Measurements from ENCODE around the gene DUSP19.

Gene DUSP19

DNA sequence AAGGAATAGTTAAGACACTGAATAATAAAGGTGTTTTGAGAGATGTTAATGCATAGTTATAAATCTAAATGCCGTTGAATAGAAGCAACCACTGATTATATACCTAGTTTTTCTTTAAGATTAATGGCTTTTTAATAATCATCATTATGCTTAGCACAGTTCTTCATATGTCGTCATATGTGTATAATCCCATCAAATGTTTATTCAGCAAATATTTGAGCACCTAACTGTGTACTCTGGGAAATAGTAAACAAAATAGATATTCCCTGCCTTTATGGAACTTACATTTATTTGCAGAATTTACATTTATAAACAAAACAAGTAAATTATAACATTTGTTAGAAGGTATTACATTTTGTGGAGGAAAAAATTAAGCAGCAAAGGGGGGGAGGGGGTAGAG lies 55.5 kb downstream of the DUSP19 start:
- no peaks in the 10 kb centered on the region for H4K20me1 ChIP-seq (ENCODE audit: control insufficient read depth, insufficient read depth, low read depth, low read length)
- no peaks in the 10 kb centered on the region for H3K9me3 ChIP-seq (ENCODE audit: control insufficient read depth, insufficient read depth, low read length)
- peaks cover 88% of the 10 kb centered on the region for H3K79me2 ChIP-seq (ENCODE audit: control insufficient read depth, low read length)
- H3F3A ChIP-seq (ENCODE audit: control insufficient read depth, insufficient read depth) = no peaks in the 10 kb centered on the region
- TF ChIP-seq, protein P1, sequence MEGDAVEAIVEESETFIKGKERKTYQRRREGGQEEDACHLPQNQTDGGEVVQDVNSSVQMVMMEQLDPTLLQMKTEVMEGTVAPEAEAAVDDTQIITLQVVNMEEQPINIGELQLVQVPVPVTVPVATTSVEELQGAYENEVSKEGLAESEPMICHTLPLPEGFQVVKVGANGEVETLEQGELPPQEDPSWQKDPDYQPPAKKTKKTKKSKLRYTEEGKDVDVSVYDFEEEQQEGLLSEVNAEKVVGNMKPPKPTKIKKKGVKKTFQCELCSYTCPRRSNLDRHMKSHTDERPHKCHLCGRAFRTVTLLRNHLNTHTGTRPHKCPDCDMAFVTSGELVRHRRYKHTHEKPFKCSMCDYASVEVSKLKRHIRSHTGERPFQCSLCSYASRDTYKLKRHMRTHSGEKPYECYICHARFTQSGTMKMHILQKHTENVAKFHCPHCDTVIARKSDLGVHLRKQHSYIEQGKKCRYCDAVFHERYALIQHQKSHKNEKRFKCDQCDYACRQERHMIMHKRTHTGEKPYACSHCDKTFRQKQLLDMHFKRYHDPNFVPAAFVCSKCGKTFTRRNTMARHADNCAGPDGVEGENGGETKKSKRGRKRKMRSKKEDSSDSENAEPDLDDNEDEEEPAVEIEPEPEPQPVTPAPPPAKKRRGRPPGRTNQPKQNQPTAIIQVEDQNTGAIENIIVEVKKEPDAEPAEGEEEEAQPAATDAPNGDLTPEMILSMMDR (IDR thresholded peaks at IDR 0.05; ENCODE audit: low read depth, low read length, poor library complexity, severe bottlenecking) = no peak
- TF ChIP-seq EZH2phosphoT487 (IDR thresholded peaks at IDR 0.05; ENCODE audit: borderline replicate concordance, low read length) = no peak
- no peaks in the 10 kb centered on the region for H3K9me2 ChIP-seq (replicated peaks; ENCODE audit: control insufficient read depth, low read length)
- no peak overlapping the region for H3K4me3 ChIP-seq (ENCODE audit: low read length)
- H3K36me3 ChIP-seq (ENCODE audit: control insufficient read depth, low read length) = peaks cover 84% of the 10 kb centered on the region
- H3K27me3 ChIP-seq (ENCODE audit: control insufficient read depth, low read length) = no peaks in the 10 kb centered on the region
- no peak overlapping the region for H3K27ac ChIP-seq (ENCODE audit: low read depth, low read length)
- H3K4me1 ChIP-seq (ENCODE audit: control insufficient read depth, low read length) = no peaks in the 10 kb centered on the region
- no peak overlapping the region for H3K4me2 ChIP-seq (ENCODE audit: low read length)

DNA sequence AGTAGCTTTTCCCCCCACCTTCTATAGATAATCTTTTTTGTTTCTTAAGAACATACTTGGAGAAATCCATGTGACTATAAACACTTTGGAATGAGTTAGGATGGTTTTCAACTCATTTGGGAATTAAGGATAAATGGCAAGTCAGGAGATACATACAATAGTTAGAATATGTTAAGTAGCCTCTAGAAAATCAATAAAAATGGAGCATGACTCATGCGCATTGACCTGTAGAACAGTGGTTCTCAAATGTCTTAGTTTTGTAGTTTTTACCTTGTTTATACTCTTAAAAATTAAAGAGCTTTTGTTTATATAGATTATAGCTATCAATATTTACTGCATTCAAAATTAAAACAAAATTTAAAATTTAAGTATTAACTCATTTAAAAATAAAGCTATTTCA lies 70.4 kb downstream of the DUSP19 start:
- H4K20me1 ChIP-seq (ENCODE audit: control insufficient read depth, insufficient read depth, low read depth, low read length) = no peaks in the 10 kb centered on the region
- peaks cover 95% of the 10 kb centered on the region for H3K36me3 ChIP-seq (ENCODE audit: control insufficient read depth, low read length)
- H3K27me3 ChIP-seq (ENCODE audit: control insufficient read depth, low read length) = no peaks in the 10 kb centered on the region
- H3K4me3 ChIP-seq (ENCODE audit: low read length) = no peak overlapping the region
- H3K79me2 ChIP-seq (ENCODE audit: control insufficient read depth, low read length) = peaks cover 80% of the 10 kb centered on the region
- no peaks in the 10 kb centered on the region for H3K4me1 ChIP-seq (ENCODE audit: control insufficient read depth, low read length)
- H3K4me2 ChIP-seq (ENCODE audit: low read length) = no peak overlapping the region
- TF ChIP-seq EZH2phosphoT487 (IDR thresholded peaks at IDR 0.05; ENCODE audit: borderline replicate concordance, low read length) = no peak
- TF ChIP-seq, protein P1 (IDR thresholded peaks at IDR 0.05; ENCODE audit: low read depth, low read length, poor library complexity, severe bottlenecking) = no peak
- no peak overlapping the region for H3K27ac ChIP-seq (ENCODE audit: low read depth, low read length)
- no peaks in the 10 kb centered on the region for H3K9me3 ChIP-seq (ENCODE audit: control insufficient read depth, insufficient read depth, low read length)
- no peaks in the 10 kb centered on the region for H3F3A ChIP-seq (ENCODE audit: control insufficient read depth, insufficient read depth)
- H3K9me2 ChIP-seq (replicated peaks; ENCODE audit: control insufficient read depth, low read length) = no peaks in the 10 kb centered on the region

DNA sequence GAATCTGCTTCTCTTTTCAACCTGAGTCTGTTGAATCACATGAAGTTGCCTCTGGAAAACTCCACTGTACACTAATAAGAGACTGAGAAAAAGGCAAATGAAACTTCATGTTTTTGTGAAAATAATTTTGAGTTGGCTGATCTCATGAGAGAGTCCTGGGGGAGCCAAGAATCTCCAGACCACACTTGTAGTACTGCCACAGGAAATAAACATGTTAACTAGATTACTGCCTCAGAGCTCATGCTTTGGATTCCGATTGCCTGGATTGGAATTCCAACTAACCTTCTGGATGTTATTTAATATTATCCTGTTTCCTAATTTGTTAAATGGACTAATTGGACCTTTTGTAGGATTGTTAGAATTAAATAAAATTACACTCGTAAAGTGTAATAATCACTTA lies 70.9 kb downstream of the DUSP19 start:
- Histone ChIP-seq H3K9me2 (replicated peaks; ENCODE audit: control insufficient read depth, low read length) (no peaks in the 10 kb centered on the region), H4K20me1 (ENCODE audit: control insufficient read depth, insufficient read depth, low read depth, low read length) (no peaks in the 10 kb centered on the region), H3K79me2 (ENCODE audit: control insufficient read depth, low read length) (peaks cover 75% of the 10 kb centered on the region), H3K9me3 (ENCODE audit: control insufficient read depth, insufficient read depth, low read length) (no peaks in the 10 kb centered on the region), H3K36me3 (ENCODE audit: control insufficient read depth, low read length) (peaks cover 94% of the 10 kb centered on the region), H3K27ac (ENCODE audit: low read depth, low read length) (no peak overlapping the region), H3K27me3 (ENCODE audit: control insufficient read depth, low read length) (no peaks in the 10 kb centered on the region), H3K4me3 (ENCODE audit: low read length) (no peak overlapping the region), H3F3A (ENCODE audit: control insufficient read depth, insufficient read depth) (no peaks in the 10 kb centered on the region), H3K4me2 (ENCODE audit: low read length) (no peak overlapping the region), H3K4me1 (ENCODE audit: control insufficient read depth, low read length) (no peaks in the 10 kb centered on the region)
- TF ChIP-seq, protein P1 (IDR thresholded peaks at IDR 0.05; ENCODE audit: low read depth, low read length, poor library complexity, severe bottlenecking) = no peak
- no peak for TF ChIP-seq EZH2phosphoT487 (IDR thresholded peaks at IDR 0.05; ENCODE audit: borderline replicate concordance, low read length)

Measured in DOHH2 (cell line).